Activated B cell treated with CpG ODN at 0.5 μM for 24 hours (primary cell): ENCODE results near the gene KCNK1. TPM values are rescaled to one million over a fixed set of nuclear protein-coding genes. Genes with fewer than 3 reads are reported as not detected.

ENCODE experiments used
- ATAC-seq: fragments of 200-7000 bp; cut with Tn5 transposase; one replicate; pipeline ENCODE4 v1.10.0; 2021; ENCODE audit warnings: low read depth, mild to moderate bottlenecking, moderate library complexity
- CTCF ChIA-PET: fragments of 350-600 bp; sonication (Branson Sonifier 250); formaldehyde crosslinking; loops from one replicate; lab custom pipeline; 2021; ENCODE audit warnings: antibody characterized with exemption; lab: Charles Lee
- POLR2A ChIA-PET: fragments of 350-600 bp; sonication (Branson Sonifier 250); formaldehyde crosslinking; loops from one replicate; lab custom pipeline; 2021; ENCODE audit warnings: antibody characterized with exemption; lab: Charles Lee
- DNase-seq: peaks from one replicate; pipeline ENCODE4 v3.0.0; 2022
- H3K27ac Mint-ChIP-seq: one replicate; pipeline ENCODE4 v1.8.0; 2020; ENCODE audit warnings: mixed read lengths
- H3K27me3 Mint-ChIP-seq: one replicate; pipeline ENCODE4 v1.8.0; 2021; ENCODE audit warnings: mixed read lengths
- H3K36me3 Mint-ChIP-seq: one replicate; pipeline ENCODE4 v1.8.0; 2021; ENCODE audit warnings: low read depth, mixed read lengths
- H3K4me1 Mint-ChIP-seq: one replicate; pipeline ENCODE4 v1.8.0; 2021; ENCODE audit warnings: mixed read lengths
- H3K4me3 Mint-ChIP-seq: one replicate; pipeline ENCODE4 v1.8.0; 2020; ENCODE audit warnings: mild to moderate bottlenecking, mixed read lengths
- H3K9me3 Mint-ChIP-seq: one replicate; pipeline ENCODE4 v1.8.0; 2020; ENCODE audit warnings: mixed read lengths
- intact Hi-C: fragments of 100-400 bp; cut with micrococcal nuclease; formaldehyde crosslinking; loops from one replicate; pipeline ENCODE4 v1.15.1; 2024
- total RNA-seq: library from RNA; stranded (reverse); gene quantifications from 2 replicates; pipeline ENCODE4 v1.2.3, GENCODE V29; 2022
- TF ChIP-seq, protein P1 (sequence below): fragments of 200-600 bp; IDR thresholded peaks from one replicate; pipeline ENCODE4 v1.8.0; 2022; ENCODE audit warnings: antibody characterized with exemption, mild to moderate bottlenecking

Gene KCNK1
- total RNA-seq, 1 donor from 2014 or later, result not detected

DNA sequence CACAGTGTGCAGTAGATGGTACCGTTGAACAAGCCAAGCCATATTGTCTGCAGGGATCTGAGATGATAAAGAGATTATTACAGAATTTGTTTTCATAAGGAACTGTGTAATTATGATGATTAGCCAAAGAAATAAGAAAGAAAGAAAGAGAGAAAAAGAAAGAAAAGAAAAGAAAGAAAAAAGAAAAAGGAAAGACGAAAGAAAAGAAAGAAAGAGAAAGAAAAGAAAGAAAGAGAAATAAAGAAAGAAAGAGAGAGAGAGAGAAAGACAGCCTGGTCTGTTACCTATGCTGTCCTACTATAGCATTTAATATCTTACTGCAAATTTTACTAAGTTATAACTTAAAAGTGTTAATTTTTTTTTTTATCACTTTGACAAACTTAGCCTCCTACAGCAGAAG lies 43.6 kb downstream of the KCNK1 start:
- intact Hi-C loops, result no loop called here
- ATAC-seq (no peak), DNase-seq (no peak)
- ChIA-PET CTCF (interaction anchor here (0.7 kb wide), 1 partner anchor 83 kb away, joined by 3 read pairs; no protein-coding TSS in a partner anchor), POLR2A (no interaction called here)
- no peak overlapping the region for H3K27ac Mint-ChIP-seq
- TF ChIP-seq, protein P1, sequence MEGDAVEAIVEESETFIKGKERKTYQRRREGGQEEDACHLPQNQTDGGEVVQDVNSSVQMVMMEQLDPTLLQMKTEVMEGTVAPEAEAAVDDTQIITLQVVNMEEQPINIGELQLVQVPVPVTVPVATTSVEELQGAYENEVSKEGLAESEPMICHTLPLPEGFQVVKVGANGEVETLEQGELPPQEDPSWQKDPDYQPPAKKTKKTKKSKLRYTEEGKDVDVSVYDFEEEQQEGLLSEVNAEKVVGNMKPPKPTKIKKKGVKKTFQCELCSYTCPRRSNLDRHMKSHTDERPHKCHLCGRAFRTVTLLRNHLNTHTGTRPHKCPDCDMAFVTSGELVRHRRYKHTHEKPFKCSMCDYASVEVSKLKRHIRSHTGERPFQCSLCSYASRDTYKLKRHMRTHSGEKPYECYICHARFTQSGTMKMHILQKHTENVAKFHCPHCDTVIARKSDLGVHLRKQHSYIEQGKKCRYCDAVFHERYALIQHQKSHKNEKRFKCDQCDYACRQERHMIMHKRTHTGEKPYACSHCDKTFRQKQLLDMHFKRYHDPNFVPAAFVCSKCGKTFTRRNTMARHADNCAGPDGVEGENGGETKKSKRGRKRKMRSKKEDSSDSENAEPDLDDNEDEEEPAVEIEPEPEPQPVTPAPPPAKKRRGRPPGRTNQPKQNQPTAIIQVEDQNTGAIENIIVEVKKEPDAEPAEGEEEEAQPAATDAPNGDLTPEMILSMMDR, result no peak
- no peak overlapping the region for H3K4me3 Mint-ChIP-seq
- H3K9me3 Mint-ChIP-seq, result no peaks in the 10 kb centered on the region
- no peaks in the 10 kb centered on the region for H3K27me3 Mint-ChIP-seq
- no peaks in the 10 kb centered on the region for H3K4me1 Mint-ChIP-seq
- H3K36me3 Mint-ChIP-seq, result no peaks in the 10 kb centered on the region

- Mint-ChIP-seq H3K27ac (no peak overlapping the region), H3K4me1 (no peaks in the 10 kb centered on the region), H3K4me3 (no peak overlapping the region), H3K9me3 (no peaks in the 10 kb centered on the region), H3K27me3 (no peaks in the 10 kb centered on the region), H3K36me3 (no peaks in the 10 kb centered on the region)
- ChIA-PET CTCF (no interaction called here), POLR2A (no interaction called here)
- TF ChIP-seq, protein P1, result no peak
- intact Hi-C loops, result no loop called here
- ATAC-seq (no peak), DNase-seq (no peak)
Measured at GRCh38 chr1:233659495-233659894, 45.6 kb downstream of the KCNK1 start.

- intact Hi-C loops, result no loop called here
- POLR2A ChIA-PET, result no interaction called here
- ATAC-seq, result no peak
Measured at GRCh38 chr1:233661376-233662159, 47.7 kb downstream of the KCNK1 start.

GRCh38 chr1:233662575-233663304 lies 48.8 kb downstream of the KCNK1 start:
- H3K4me1 Mint-ChIP-seq, result no peaks in the 10 kb centered on the region
- H3K4me3 Mint-ChIP-seq, result no peak overlapping the region
- ATAC-seq (no peak), DNase-seq (no peak)
- TF ChIP-seq, protein P1, result no peak
- ChIA-PET CTCF (no interaction called here), POLR2A (no interaction called here)
- no peaks in the 10 kb centered on the region for H3K27me3 Mint-ChIP-seq
- no peaks in the 10 kb centered on the region for H3K36me3 Mint-ChIP-seq
- no peak overlapping the region for H3K27ac Mint-ChIP-seq
- H3K9me3 Mint-ChIP-seq, result no peaks in the 10 kb centered on the region
- intact Hi-C loops, result no loop called here

More at GRCh38 chr1:233661376-233662159, 47.7 kb downstream of the KCNK1 start:
- Mint-ChIP-seq H3K36me3 (no peaks in the 10 kb centered on the region), H3K27ac (no peak overlapping the region), H3K4me3 (no peak overlapping the region), H3K4me1 (no peaks in the 10 kb centered on the region), H3K27me3 (no peaks in the 10 kb centered on the region), H3K9me3 (no peaks in the 10 kb centered on the region)
- no peak for DNase-seq
- CTCF ChIA-PET, result no interaction called here
- TF ChIP-seq, protein P1, result no peak

DNA sequence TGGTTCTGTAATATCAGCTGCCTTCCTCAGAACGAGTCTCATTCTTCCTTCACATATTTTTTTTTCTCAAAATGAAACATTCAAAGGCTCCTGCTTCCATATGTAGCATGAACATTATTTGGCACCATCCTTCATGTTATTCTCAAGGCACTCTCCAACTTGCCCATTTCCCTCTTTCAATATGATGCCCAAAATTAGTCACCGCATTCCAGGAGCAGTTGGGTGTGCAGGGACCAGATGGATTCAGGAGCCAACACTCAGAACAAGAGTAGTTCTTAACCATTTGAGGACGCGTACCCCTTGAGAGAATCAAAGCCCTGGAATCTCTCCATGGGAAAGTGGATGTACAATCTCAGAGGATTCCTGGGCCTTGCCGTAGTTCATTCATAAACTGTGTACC lies 50.3 kb downstream of the KCNK1 start:
- Mint-ChIP-seq H3K4me1 (no peaks in the 10 kb centered on the region), H3K27ac (no peak overlapping the region), H3K36me3 (no peaks in the 10 kb centered on the region), H3K9me3 (no peaks in the 10 kb centered on the region), H3K27me3 (no peaks in the 10 kb centered on the region), H3K4me3 (no peak overlapping the region)
- intact Hi-C loops, result no loop called here
- ChIA-PET CTCF (no interaction called here), POLR2A (no interaction called here)
- no peak for DNase-seq
- ATAC-seq, result no peak
- TF ChIP-seq, protein P1, result no peak
